Right lobe of liver (tissue), 6 donors: ENCODE measurements around the gene TICAM2. TPM values are rescaled to one million over a fixed set of nuclear protein-coding genes. Genes with fewer than 3 reads are reported as not detected.

ENCODE experiments used
- ATAC-seq, 4 donors: fragments of 200-7000 bp; cut with Tn5 transposase; one replicate each; pipeline ENCODE4 v1.9.1; 2020; ENCODE audit warnings: mild to moderate bottlenecking in 4 of 4, moderate library complexity in 4 of 4
- DNase-seq, 3 donors: peaks; one replicate each; pipeline ENCODE4 v3.0.0-alpha.2; 2020
- H3K27ac ChIP-seq, 3 donors: fragments of 200-600 bp; one replicate each; pipeline ENCODE4 v1.8.0; 2022
- H3K27me3 ChIP-seq, 2 donors: fragments of 200-600 bp; one replicate each; pipeline ENCODE4 v1.8.0; 2022
- H3K36me3 ChIP-seq, 4 donors: fragments of 200-600 bp; sonication (generic) in 1 of 4; one replicate each; pipeline versions ENCODE4 v1.5.1 to v1.8.0; 2017 to 2022; ENCODE audit warnings: control low read depth in 1 of 4
- H3K4me1 ChIP-seq, 4 donors: fragments of 200-600 bp; sonication (generic) in 1 of 4; one replicate each; pipeline versions ENCODE4 v1.5.1 to v1.8.0; 2017 to 2022; ENCODE audit warnings: control low read depth in 1 of 4
- H3K4me3 ChIP-seq, 3 donors: fragments of 200-600 bp; one replicate each; pipeline ENCODE4 v1.8.0; 2022
- H3K9me3 ChIP-seq, 4 donors: fragments of 200-600 bp; sonication (generic) in 1 of 4; one replicate each; pipeline versions ENCODE4 v1.5.1 to v1.8.0; 2017 to 2022; ENCODE audit warnings: control low read depth in 1 of 4
- POLR2A ChIP-seq: fragments of 450-650 bp; IDR thresholded peaks from one replicate; pipeline ENCODE4 v1.6.1; 2017; ENCODE audit warnings: antibody characterized with exemption, mild to moderate bottlenecking
- WGBS: methylation state at CpG from one replicate; pipeline ENCODE4 v1.1.6; 2018; ENCODE audit warnings: low coverage, low lambda C conversion rate; ENCODE audit not compliant: insufficient coverage; ENCODE audit errors: missing lambda C conversion rate; 5-methylcytosine and 5-hydroxymethylcytosine counted together
- intact Hi-C, 2 donors: fragments of 100-400 bp; cut with DNase I; formaldehyde crosslinking; loops; one replicate each; pipeline versions ENCODE4 v1.11.2 to v1.14.1; 2022
- total RNA-seq, 6 experiments: library from RNA; depleted of rRNA in 2 of 6; stranded (reverse); fragments of >200 nt in 2 of 6; fragmentation: NEBNext Ultra II Directional in 3 of 6; extraction: Animal tissue kit (Norgen Biotek cat#: 25700) in 3 of 6; gene quantifications; one replicate each; pipeline versions ENCODE4 v1.1.0 to v1.2.4, GENCODE V29; 2016 to 2023
- TF ChIP-seq, protein P1 (sequence below), 4 donors: fragments of 200-600 bp in 3 of 4; fragments of 450-650 bp in 1 of 4; IDR thresholded peaks; one replicate each; pipeline versions ENCODE4 v1.5.1 to v1.8.0; 2016 to 2022; ENCODE audit warnings: antibody characterized with exemption in 4 of 4, mild to moderate bottlenecking in 2 of 4
- donor health status: DM: no; HTN: yes; CAD: no.
- donor health status: DM: no; HTN: no; CAD: no.
- donor health status: DM: no; HTN: no; CAD: no.
- donor health status: DM: no; HTN: yes; CAD: no.
- donor health status: DM: no; HTN: yes; CAD: no.

The TICAM2 gene
- total RNA-seq, 6 experiments from 2014 or later, result 0.31 to 2.3 (median 2.1) TPM

DNA sequence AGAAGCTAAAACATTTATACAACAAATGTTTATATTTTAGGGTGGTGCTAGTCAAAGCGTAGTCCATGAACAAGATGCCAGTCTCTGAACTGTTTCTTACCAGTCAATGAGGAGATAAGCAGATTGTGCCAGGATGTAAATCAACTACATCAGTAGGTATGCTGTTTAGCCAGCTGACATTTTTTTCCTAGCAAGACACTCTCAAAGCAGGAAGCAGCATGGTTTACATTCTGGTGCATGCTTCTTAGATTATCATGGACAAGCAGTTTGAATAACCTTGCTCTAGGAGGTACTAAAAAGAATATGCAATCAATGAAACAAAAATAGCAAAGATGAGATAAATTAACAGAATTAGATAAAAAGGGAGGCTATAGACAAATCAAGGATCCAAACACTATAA, 17.0 kb downstream of the TICAM2 start:
- Histone ChIP-seq H3K27me3 (no peaks in the 10 kb centered on the region), H3K4me1 (no peaks in the 10 kb centered on the region), H3K9me3 (no peaks in the 10 kb centered on the region), H3K27ac (no peak overlapping the region), H3K4me3 (no peak overlapping the region), H3K36me3 (peaks cover 0 to 6% (median 0%) of the 10 kb centered on the region in 4 donors)
- ATAC-seq (no peak), DNase-seq (no peak)
- WGBS, result 100% methylated on average over 1 of the region's 1 CpG
- no peak for TF ChIP-seq POLR2A
- TF ChIP-seq, protein P1, sequence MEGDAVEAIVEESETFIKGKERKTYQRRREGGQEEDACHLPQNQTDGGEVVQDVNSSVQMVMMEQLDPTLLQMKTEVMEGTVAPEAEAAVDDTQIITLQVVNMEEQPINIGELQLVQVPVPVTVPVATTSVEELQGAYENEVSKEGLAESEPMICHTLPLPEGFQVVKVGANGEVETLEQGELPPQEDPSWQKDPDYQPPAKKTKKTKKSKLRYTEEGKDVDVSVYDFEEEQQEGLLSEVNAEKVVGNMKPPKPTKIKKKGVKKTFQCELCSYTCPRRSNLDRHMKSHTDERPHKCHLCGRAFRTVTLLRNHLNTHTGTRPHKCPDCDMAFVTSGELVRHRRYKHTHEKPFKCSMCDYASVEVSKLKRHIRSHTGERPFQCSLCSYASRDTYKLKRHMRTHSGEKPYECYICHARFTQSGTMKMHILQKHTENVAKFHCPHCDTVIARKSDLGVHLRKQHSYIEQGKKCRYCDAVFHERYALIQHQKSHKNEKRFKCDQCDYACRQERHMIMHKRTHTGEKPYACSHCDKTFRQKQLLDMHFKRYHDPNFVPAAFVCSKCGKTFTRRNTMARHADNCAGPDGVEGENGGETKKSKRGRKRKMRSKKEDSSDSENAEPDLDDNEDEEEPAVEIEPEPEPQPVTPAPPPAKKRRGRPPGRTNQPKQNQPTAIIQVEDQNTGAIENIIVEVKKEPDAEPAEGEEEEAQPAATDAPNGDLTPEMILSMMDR (IDR thresholded peaks at IDR 0.05), result no peak
- intact Hi-C loops, result no loop called here

- WGBS, result 86% methylated on average over 1 of the region's 1 CpG
These were observed 17.8 kb downstream of the TICAM2 start for GRCh38 chr5:115584501-115584900.

DNA sequence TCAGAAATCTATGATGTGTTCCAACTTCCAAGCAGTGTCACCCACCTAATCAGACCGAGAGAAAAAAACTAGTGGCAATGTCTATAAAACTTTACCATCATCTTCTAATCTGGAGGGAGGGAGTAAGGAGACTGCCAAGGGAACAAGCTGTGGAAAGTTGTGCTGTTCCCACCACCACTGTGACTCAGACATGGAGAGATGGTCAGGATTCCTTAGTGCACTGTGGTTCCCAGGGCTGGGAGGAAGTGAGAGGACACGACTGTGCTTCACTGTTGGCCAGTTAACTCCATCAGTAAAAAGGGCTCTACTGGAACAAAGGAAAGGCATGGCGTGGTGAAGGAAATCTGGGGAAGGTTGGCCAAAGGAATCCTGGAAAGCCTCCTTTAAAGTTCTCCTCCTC, 18.8 kb downstream of the TICAM2 start:
- ATAC-seq, result peak in 1 of 4 donors; percentile 29
- intact Hi-C loops, result no loop called here

More at GRCh38 chr5:115584501-115584900, 17.8 kb downstream of the TICAM2 start:
- DNase-seq, result no peak
- H3K27ac ChIP-seq, result no peak overlapping the region
- no peak for TF ChIP-seq POLR2A
- TF ChIP-seq, protein P1 (IDR thresholded peaks at IDR 0.05), result no peak
- no peak overlapping the region for H3K4me3 ChIP-seq
- peaks cover 0 to 6% (median 0%) of the 10 kb centered on the region in 4 donors for H3K36me3 ChIP-seq
- H3K9me3 ChIP-seq, result no peaks in the 10 kb centered on the region
- no peak for ATAC-seq
- no peaks in the 10 kb centered on the region for H3K27me3 ChIP-seq
- intact Hi-C loops, result no loop called here
- no peaks in the 10 kb centered on the region for H3K4me1 ChIP-seq

DNA sequence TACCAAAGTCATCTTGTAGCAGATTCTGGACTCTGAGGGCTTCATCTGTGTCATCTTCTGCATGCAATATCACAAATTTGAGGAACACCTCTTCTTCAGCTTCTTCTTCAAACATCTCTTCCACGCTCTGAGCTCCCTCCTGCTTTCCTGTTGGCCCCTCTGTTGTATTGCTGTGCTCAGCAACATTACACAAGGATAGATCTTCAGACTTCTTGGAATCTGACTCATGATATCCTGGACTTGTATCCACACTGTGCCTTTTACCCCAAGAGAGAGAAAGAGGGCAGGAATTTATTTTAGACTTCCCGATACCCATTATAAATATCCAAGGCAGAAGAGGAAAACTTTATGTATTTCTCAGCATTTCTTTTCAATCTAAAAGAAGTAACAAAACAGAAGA, 21.3 kb downstream of the TICAM2 start:
- TF ChIP-seq POLR2A, result no peak
- TF ChIP-seq, protein P1 (IDR thresholded peaks at IDR 0.05), result no peak
- intact Hi-C loops, result no loop called here
- H3K9me3 ChIP-seq, result no peaks in the 10 kb centered on the region
- DNase-seq, result no peak
- H3K4me1 ChIP-seq, result no peaks in the 10 kb centered on the region
- WGBS, result 82% methylated on average over 2 of the region's 2 CpGs
- H3K4me3 ChIP-seq, result no peak overlapping the region
- H3K27me3 ChIP-seq, result no peaks in the 10 kb centered on the region
- no peak overlapping the region for H3K27ac ChIP-seq
- peaks cover 0 to 6% (median 0%) of the 10 kb centered on the region in 4 donors for H3K36me3 ChIP-seq
- no peak for ATAC-seq

More for the DNA sequence above, 18.8 kb downstream of the TICAM2 start:
- Histone ChIP-seq H3K4me3 (no peak overlapping the region), H3K27me3 (no peaks in the 10 kb centered on the region), H3K4me1 (no peaks in the 10 kb centered on the region), H3K36me3 (peaks cover 0 to 6% (median 0%) of the 10 kb centered on the region in 4 donors), H3K27ac (no peak overlapping the region), H3K9me3 (no peaks in the 10 kb centered on the region)
- no peak for DNase-seq
- TF ChIP-seq, protein P1 (IDR thresholded peaks at IDR 0.05), result no peak
- TF ChIP-seq POLR2A, result no peak
- 85% methylated on average over 2 of the region's 3 CpGs for WGBS
